HepG2 (cell line): ENCODE results near the gene STEAP2. TPM values are rescaled to one million over a fixed set of nuclear protein-coding genes. Genes with fewer than 3 reads are reported as not detected.

ENCODE experiments used
- ATAC-seq: fragments of 200-7000 bp; cut with Tn5 transposase; 3 replicates; pipeline ENCODE4 v1.9.1; 2020; ENCODE audit warnings: mild to moderate bottlenecking, moderate library complexity
- BruUV-seq: library from RNA; stranded (reverse); fragments of 400-500 nt; replicated peaks from 2 replicates; lab custom pipeline; 2021; lab: Mats Ljungman, UMichigan
- CTCF ChIA-PET: fragments of 300-600 bp; formaldehyde crosslinking; extraction: SDS; loops from one replicate; lab custom pipeline; 2021; ENCODE audit warnings: low total read pairs, inconsistent platforms, low intra/inter-chr PET ratio; lab: Yijun Ruan, JAX
- POLR2A ChIA-PET: fragments of 350-600 bp; sonication (Branson Sonifier 250); formaldehyde crosslinking; loops from one replicate; lab custom pipeline; 2020; ENCODE audit warnings: antibody characterized with exemption, inconsistent platforms; lab: Yijun Ruan, JAX
- DNase-seq: peaks from one replicate; pipeline ENCODE4 v3.0.0-alpha.2; 2015; ENCODE audit warnings: low spot score
- FAIRE-seq: peaks from 3 replicates; lab custom pipeline; 2011; peaks lifted over from hg19 to GRCh38; lab: Jason Lieb, UNC
- H2AFZ ChIP-seq: one replicate; pipeline ENCODE4 v1.6.1; 2011; ENCODE audit warnings: low read length, inconsistent platforms
- H3K27ac ChIP-seq: fragments of 300-600 bp; 3 replicates; pipeline ENCODE4 v1.8.0; 2011; ENCODE audit warnings: mixed run types, mild to moderate bottlenecking, mixed read lengths, low read length, inconsistent platforms; ENCODE audit not compliant: insufficient read depth; ENCODE audit errors: extremely low read length
- H3K27me3 ChIP-seq, 2 experiments: fragments of 200-600 bp in 1 of 2; 2 replicates in 1 of 2; 3 replicates in 1 of 2; pipeline versions ENCODE4 v1.6.0 to v1.8.0; 2011; ENCODE audit warnings: low read length in 2 of 2, mild to moderate bottlenecking in 2 of 2, moderate library complexity in 2 of 2, inconsistent platforms in 1 of 2; ENCODE audit not compliant: insufficient read depth in 2 of 2, control insufficient read depth in 1 of 2
- H3K36me3 ChIP-seq, 2 experiments: fragments of 200-600 bp in 1 of 2; replicated peaks in 1 of 2; 2 replicates in 1 of 2; 3 replicates in 1 of 2; pipeline versions ENCODE4 v1.5.1 to v1.8.0; 2011; ENCODE audit warnings: low read length in 2 of 2, inconsistent platforms in 1 of 2; ENCODE audit not compliant: insufficient read depth in 2 of 2, control insufficient read depth in 1 of 2
- H3K4me1 ChIP-seq: 2 replicates; pipeline ENCODE4 v1.5.1; 2012; ENCODE audit warnings: low read length, inconsistent platforms; ENCODE audit not compliant: insufficient read depth
- H3K4me2 ChIP-seq: 2 replicates; pipeline ENCODE4 v1.6.0; 2011; ENCODE audit warnings: low read depth, low read length, inconsistent platforms
- H3K4me3 ChIP-seq, 3 experiments: fragments of 200-600 bp in 1 of 3; sonication (generic), shearing (Covaris generic) in 1 of 3; replicated peaks in 1 of 3; 2 replicates each; pipeline ENCODE4 v1.5.1; 2011 to 2016; ENCODE audit warnings: low read length in 3 of 3, inconsistent platforms in 2 of 3, low read depth in 2 of 3, mild to moderate bottlenecking in 2 of 3, control low read depth in 1 of 3, mixed read lengths in 1 of 3; ENCODE audit not compliant: insufficient read depth in 1 of 3
- H3K79me2 ChIP-seq: one replicate; pipeline ENCODE4 v1.6.1; 2011; ENCODE audit warnings: low read length, inconsistent platforms; ENCODE audit not compliant: insufficient read depth
- H3K9ac ChIP-seq: 2 replicates; pipeline ENCODE4 v1.6.0; 2011; ENCODE audit warnings: mild to moderate bottlenecking, low read depth, low read length, inconsistent platforms; ENCODE audit not compliant: insufficient read depth
- H3K9me3 ChIP-seq: 2 replicates; pipeline ENCODE4 v1.5.1; 2012; ENCODE audit warnings: mild to moderate bottlenecking, low read length
- H4K20me1 ChIP-seq: 2 replicates; pipeline ENCODE4 v1.6.0; 2011; ENCODE audit warnings: inconsistent platforms, mild to moderate bottlenecking, low read length, moderate library complexity; ENCODE audit not compliant: insufficient read depth
- CEBPB ChIP-seq: IDR thresholded peaks from 2 replicates; pipeline ENCODE4 v1.6.1; 2011; ENCODE audit warnings: low read depth, low read length, improper control_type of control experiment, borderline replicate concordance
- HNRNPK ChIP-seq: fragments of 200-400 bp; formaldehyde crosslinking; IDR thresholded peaks from 2 replicates; pipeline ENCODE4 v1.6.1; 2018; ENCODE audit warnings: low read length, low read depth, moderate library complexity, mild to moderate bottlenecking; ENCODE audit not compliant: poor library complexity, severe bottlenecking
- ZNF256 ChIP-seq: sonication (generic); formaldehyde crosslinking; conservative IDR thresholded peaks from 2 replicates; pipeline ENCODE4 v1.4.0; 2020; ENCODE audit warnings: missing genetic modification reagents
- ZNF776 ChIP-seq: sonication (generic); formaldehyde crosslinking; IDR thresholded peaks from 2 replicates; pipeline ENCODE4 v1.4.0; 2020; ENCODE audit warnings: mild to moderate bottlenecking, missing genetic modification reagents
- WGBS: methylation state at CpG from one replicate; pipeline ENCODE4 v1.1.6; 2017; ENCODE audit warnings: low lambda C conversion rate; 5-methylcytosine and 5-hydroxymethylcytosine counted together
- in situ Hi-C: cut with HindIII; loops from 2 replicates; pipeline ENCODE4 v1.10.0; 2017; ENCODE audit warnings: low pct_unique_long_range_greater_than_20kb; ENCODE audit not compliant: extremely low pct_ligation_motif_present
- intact Hi-C: fragments of 100-400 bp; cut with micrococcal nuclease; formaldehyde crosslinking; loops from one replicate; pipeline ENCODE4 v1.10.0; 2022; ENCODE audit not compliant: unreplicated experiment
- polyA plus RNA-seq, 8 experiments: library from polyadenylated mRNA; depleted of rRNA in 3 of 8; stranded (reverse) in 7 of 8; unstranded in 1 of 8; fragments of >200 nt; fragmentation: Illumina TruSeq in 4 of 8; extraction: Trizol in 4 of 8; gene quantifications; 2 replicates each; pipeline versions ENCODE4 v1.2.1 to v1.2.3, GENCODE V29; 2011 to 2016; ENCODE audit warnings: low read depth in 4 of 8, missing spikeins in 1 of 8, mixed read lengths in 1 of 8; ENCODE audit not compliant: insufficient read depth in 1 of 8
- total RNA-seq, 5 experiments: library from RNA; depleted of rRNA; stranded (reverse); fragments of >200 nt; fragmentation: Illumina TruSeq; extraction: Trizol; gene quantifications; 2 replicates each; pipeline ENCODE4 v1.2.3, GENCODE V29; 2016; ENCODE audit warnings: low read depth in 1 of 5
- TF ChIP-seq, protein P1 (sequence below): sonication (generic); formaldehyde crosslinking; IDR thresholded peaks from 2 replicates; pipeline ENCODE4 v1.5.1; 2020; ENCODE audit warnings: mild to moderate bottlenecking, moderate library complexity, missing genetic modification reagents

The STEAP2 gene
- total and polyA plus RNA-seq, 2 of the 13 experiments (the other 11 are each of a cell fraction or from before 2014, with no cell fraction given) = 4.3 to 4.4 TPM

DNA sequence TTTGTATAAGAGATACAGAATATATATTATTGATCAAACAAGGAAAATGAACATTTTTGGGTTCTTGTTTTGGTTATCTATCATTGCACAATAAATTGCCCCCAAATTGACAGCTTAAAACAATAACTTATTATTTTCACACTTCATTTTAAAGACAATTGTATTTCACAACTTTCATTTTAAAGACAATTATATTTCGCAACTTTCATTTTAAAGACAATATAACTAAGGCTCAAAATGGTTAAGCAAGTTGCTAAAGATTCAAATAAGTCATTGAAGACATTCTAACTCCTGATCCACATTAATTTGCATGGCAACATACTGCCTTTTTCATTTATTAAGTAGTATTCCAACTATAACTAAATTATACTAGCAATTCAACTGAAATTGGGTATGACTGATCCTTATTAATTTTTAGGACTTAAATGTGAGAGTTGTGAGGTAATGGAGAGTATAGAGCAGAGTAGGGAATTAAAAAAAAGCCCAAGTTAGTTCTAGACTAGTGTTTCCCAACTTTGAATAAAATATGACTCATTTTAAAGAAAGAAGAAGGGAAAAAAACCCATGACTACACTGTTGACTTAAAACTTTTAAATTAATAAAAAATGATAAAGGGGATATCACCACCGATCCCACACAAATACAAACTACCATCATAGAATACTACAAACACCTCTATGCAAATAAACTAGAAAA is 9.9 kb upstream of the STEAP2 start:
- BruUV-seq = no TSS peak
- WGBS = 59% methylated on average over 2 of the region's 2 CpGs
- Histone ChIP-seq H3K9me3 (no peaks in the 10 kb centered on the region), H3K27me3 (no peaks in the 10 kb centered on the region), H4K20me1 (no peaks in the 10 kb centered on the region), H3K4me2 (no peak overlapping the region), H3K9ac (no peak overlapping the region), H3K27ac (no peak overlapping the region), H3K79me2 (no peaks in the 10 kb centered on the region), H3K36me3 (no peaks in the 10 kb centered on the region), H3K4me3 (no peak overlapping the region), H3K4me1 (0 out of 2 replicates have a peak, but pooled peaks cover 9% of the 10 kb centered on the region), H2AFZ (no peak overlapping the region)
- DNase-seq (no peak), FAIRE-seq (no peak), ATAC-seq (no peak)
- ChIA-PET CTCF (no interaction called here), POLR2A (no interaction called here)
- TF ChIP-seq ZNF776 (CRISPR knock-in tag) (no peak), CEBPB (peak; percentile 81)
- TF ChIP-seq, protein P1, sequence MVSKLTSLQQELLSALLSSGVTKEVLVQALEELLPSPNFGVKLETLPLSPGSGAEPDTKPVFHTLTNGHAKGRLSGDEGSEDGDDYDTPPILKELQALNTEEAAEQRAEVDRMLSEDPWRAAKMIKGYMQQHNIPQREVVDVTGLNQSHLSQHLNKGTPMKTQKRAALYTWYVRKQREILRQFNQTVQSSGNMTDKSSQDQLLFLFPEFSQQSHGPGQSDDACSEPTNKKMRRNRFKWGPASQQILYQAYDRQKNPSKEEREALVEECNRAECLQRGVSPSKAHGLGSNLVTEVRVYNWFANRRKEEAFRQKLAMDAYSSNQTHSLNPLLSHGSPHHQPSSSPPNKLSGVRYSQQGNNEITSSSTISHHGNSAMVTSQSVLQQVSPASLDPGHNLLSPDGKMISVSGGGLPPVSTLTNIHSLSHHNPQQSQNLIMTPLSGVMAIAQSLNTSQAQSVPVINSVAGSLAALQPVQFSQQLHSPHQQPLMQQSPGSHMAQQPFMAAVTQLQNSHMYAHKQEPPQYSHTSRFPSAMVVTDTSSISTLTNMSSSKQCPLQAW = no peak
- in situ Hi-C loops (no loop called here), intact Hi-C loops (no loop called here)

GRCh38 chr7:90207956-90208355 is 3.6 kb upstream of the STEAP2 start:
- WGBS = 68% methylated on average over 1 of the region's 1 CpG
- ChIA-PET POLR2A (no interaction called here), CTCF (no interaction called here)
- Histone ChIP-seq H3K4me2 (no peak overlapping the region), H4K20me1 (no peaks in the 10 kb centered on the region), H3K79me2 (peaks cover 3% of the 10 kb centered on the region), H3K9ac (no peak overlapping the region), H3K36me3 (no peaks in the 10 kb centered on the region), H3K4me3 (no peak overlapping the region), H3K27me3 (peaks cover 0 to 5% of the 10 kb centered on the region in 2 experiments; a peak in 1 of 5 replicates), H3K4me1 (peaks cover 14% of the 10 kb centered on the region), H3K27ac (no peak overlapping the region), H2AFZ (no peak overlapping the region), H3K9me3 (no peaks in the 10 kb centered on the region)
- intact Hi-C loops = no loop called here
- ATAC-seq = no peak
- TF ChIP-seq HNRNPK (peak; percentile 8), ZNF256 (no peak)
- no TSS peak for BruUV-seq
- no peak for FAIRE-seq
- no peak for DNase-seq
- in situ Hi-C loops = no loop called here
